Measurements from ENCODE around the gene RPL29.
"Not testable (repeated sequence)": the region's sequence is repeated elsewhere in the genome, so short reads cannot be mapped to it uniquely, and the experiment has no call there.

Gene RPL29

GRCh38 chr3:52005571-52005986 lies 9.9 kb upstream of the RPL29 start:
- no peak for DNase-seq (ENCODE audit: low spot score)

GRCh38 chr3:52004906-52005395 lies 9.3 kb upstream of the RPL29 start:
- DNase-seq (ENCODE audit: low spot score) = no peak

GRCh38 chr3:52004163-52004787 lies 8.6 kb upstream of the RPL29 start:
- DNase-seq (ENCODE audit: low spot score) = peak; percentile 82

- no peak for DNase-seq (ENCODE audit: low spot score)
Observed at GRCh38 chr3:52002748-52003147, 7.1 kb upstream of the RPL29 start.

GRCh38 chr3:52001443-52001974 lies 5.8 kb upstream of the RPL29 start:
- peak; percentile 95 for DNase-seq (ENCODE audit: low spot score)

GRCh38 chr3:51999846-52000245 lies 4.2 kb upstream of the RPL29 start:
- no peak for DNase-seq (ENCODE audit: low spot score)

GRCh38 chr3:51998774-51999173 lies 3.1 kb upstream of the RPL29 start:
- DNase-seq (ENCODE audit: low spot score) = no peak

GRCh38 chr3:51997935-51998596 lies 2.4 kb upstream of the RPL29 start:
- no peak for DNase-seq (ENCODE audit: low spot score)

GRCh38 chr3:51997172-51997571 lies 1.5 kb upstream of the RPL29 start:
- DNase-seq (ENCODE audit: low spot score) = no peak

GRCh38 chr3:51994530-51994929 lies 1.2 kb downstream of the RPL29 start:
- no peak for DNase-seq (ENCODE audit: low spot score)

GRCh38 chr3:51993657-51994056 lies 2.0 kb downstream of the RPL29 start:
- DNase-seq (ENCODE audit: low spot score) = not testable (repeated sequence)

- DNase-seq (ENCODE audit: low spot score) = no peak
Observed at GRCh38 chr3:51992017-51992682, 3.5 kb downstream of the RPL29 start.

- not testable (repeated sequence) for DNase-seq (ENCODE audit: low spot score)
Observed at GRCh38 chr3:51990501-51990971, 5.2 kb downstream of the RPL29 start.

- DNase-seq (ENCODE audit: low spot score) = no peak
Observed at GRCh38 chr3:51988286-51989146, 7.2 kb downstream of the RPL29 start.

- DNase-seq (ENCODE audit: low spot score) = no peak
Observed at GRCh38 chr3:51987568-51987967, 8.1 kb downstream of the RPL29 start.

- peak; percentile 81 for DNase-seq (ENCODE audit: low spot score)
Observed at GRCh38 chr3:51986010-51986947, 9.4 kb downstream of the RPL29 start.

- DNase-seq (ENCODE audit: low spot score) = no peak
Observed at GRCh38 chr3:51985063-51985462, 10.6 kb downstream of the RPL29 start.

- DNase-seq (ENCODE audit: low spot score) = no peak
Observed at GRCh38 chr3:51984269-51984647, 11.4 kb downstream of the RPL29 start.

GRCh38 chr3:51983578-51984268 lies 12.0 kb downstream of the RPL29 start:
- no peak for DNase-seq (ENCODE audit: low spot score)
